IMR-90 (cell line): ENCODE results near the gene FAM81A.

Source experiments
- CHD1 ChIP-seq: IDR thresholded peaks from 2 replicates; pipeline ENCODE4 v1.6.1; 2012; ENCODE audit warnings: low read depth, low read length, improper control_type of control experiment
- CTCF ChIP-seq: conservative IDR thresholded peaks from 2 replicates; pipeline ENCODE4 v1.5.1; 2012; ENCODE audit warnings: mild to moderate bottlenecking, low read depth, low read length, improper control_type of control experiment
- RAD21 ChIP-seq: IDR thresholded peaks from 2 replicates; pipeline ENCODE4 v1.6.1; 2012; ENCODE audit warnings: low read length, improper control_type of control experiment
- RFX5 ChIP-seq: IDR thresholded peaks from 2 replicates; pipeline ENCODE4 v1.8.0; 2012; ENCODE audit warnings: low read depth, mild to moderate bottlenecking, low read length, moderate library complexity

GRCh38 chr15:59394166-59394661 lies 43.8 kb upstream of the FAM81A start:
- TF ChIP-seq CTCF, result no peak
- TF ChIP-seq RAD21, result no peak
- TF ChIP-seq CHD1, result no peak
- TF ChIP-seq RFX5, result no peak
